Bronchial epithelial cell (primary cell): ENCODE results near the gene LRP1-AS. TPM values are rescaled to one million over a fixed set of nuclear protein-coding genes. Genes with fewer than 3 reads are reported as not detected.

Source experiments
- DNase-seq: peaks from one replicate; pipeline ENCODE4 v3.0.0-alpha.2; 2010; ENCODE audit warnings: low read depth
- FAIRE-seq: peaks from 2 replicates; lab custom pipeline; 2011; peaks lifted over from hg19 to GRCh38; lab: Jason Lieb, UNC
- H3K27me3 ChIP-seq: 2 replicates; pipeline ENCODE4 v1.5.1; 2011; ENCODE audit warnings: low read length; ENCODE audit not compliant: control insufficient read depth, insufficient read depth
- H3K36me3 ChIP-seq: 2 replicates; pipeline ENCODE4 v1.5.1; 2011; ENCODE audit warnings: low read length; ENCODE audit not compliant: control insufficient read depth, insufficient read depth
- H3K4me3 ChIP-seq: 2 replicates; pipeline ENCODE4 v1.5.1; 2011; ENCODE audit warnings: mild to moderate bottlenecking, low read depth, low read length, control low read depth
- CTCF ChIP-seq: IDR thresholded peaks from 2 replicates; pipeline ENCODE4 v1.5.1; 2011; ENCODE audit warnings: mild to moderate bottlenecking, moderate library complexity, low read length, control low read depth, inconsistent platforms; ENCODE audit not compliant: insufficient read depth, severe bottlenecking
- total RNA-seq: library from RNA; depleted of rRNA; stranded (reverse); fragments of >200 nt; gene quantifications from 2 replicates; pipeline ENCODE4 v1.2.1, GENCODE V29; 2014

The LRP1-AS gene
- total RNA-seq, 1 donor from 2014 or later = not detected

GRCh38 chr12:57178213-57178612 is 30.8 kb upstream of the LRP1-AS start:
- no peak overlapping the region for H3K4me3 ChIP-seq
- FAIRE-seq (peak; percentile 13), DNase-seq (no peak)
- no peak for TF ChIP-seq CTCF
- no peaks in the 10 kb centered on the region for H3K27me3 ChIP-seq
- H3K36me3 ChIP-seq = peaks cover 31% of the 10 kb centered on the region

GRCh38 chr12:57177354-57177753 is 29.9 kb upstream of the LRP1-AS start:
- no peak for FAIRE-seq
- H3K27me3 ChIP-seq = no peaks in the 10 kb centered on the region
- H3K4me3 ChIP-seq = no peak overlapping the region
- TF ChIP-seq CTCF = no peak
- no peak for DNase-seq
- H3K36me3 ChIP-seq = peaks cover 33% of the 10 kb centered on the region

- no peak for FAIRE-seq
- Histone ChIP-seq H3K36me3 (peaks cover 34% of the 10 kb centered on the region), H3K27me3 (no peaks in the 10 kb centered on the region), H3K4me3 (no peak overlapping the region)
- DNase-seq = peak; percentile 85
- TF ChIP-seq CTCF = no peak
Observed at GRCh38 chr12:57176846-57177245, 29.4 kb upstream of the LRP1-AS start.

- no peak overlapping the region for H3K4me3 ChIP-seq
- no peak for FAIRE-seq
Observed at GRCh38 chr12:57176139-57176477, 28.7 kb upstream of the LRP1-AS start.

GRCh38 chr12:57175428-57176138 is 28.2 kb upstream of the LRP1-AS start:
- Histone ChIP-seq H3K4me3 (peak overlapping the region; percentile 14), H3K36me3 (peaks cover 31% of the 10 kb centered on the region), H3K27me3 (no peaks in the 10 kb centered on the region)
- FAIRE-seq (peak; percentile 98), DNase-seq (peak; percentile 95)
- peak; percentile 94 for TF ChIP-seq CTCF

More at GRCh38 chr12:57176139-57176477, 28.7 kb upstream of the LRP1-AS start:
- no peaks in the 10 kb centered on the region for H3K27me3 ChIP-seq
- TF ChIP-seq CTCF = no peak
- DNase-seq = no peak
- peaks cover 34% of the 10 kb centered on the region for H3K36me3 ChIP-seq

- Histone ChIP-seq H3K27me3 (no peaks in the 10 kb centered on the region), H3K36me3 (peaks cover 18% of the 10 kb centered on the region), H3K4me3 (no peak overlapping the region)
- TF ChIP-seq CTCF = no peak
- DNase-seq (no peak), FAIRE-seq (no peak)
Observed at GRCh38 chr12:57173683-57174082, 26.3 kb upstream of the LRP1-AS start.
